DMS53 treated with DMSO at 0.1 percent for 48 hours (cell line): ENCODE data around the gene COL6A3.

Source experiments
- DNase-seq: peaks from one replicate; lab custom pipeline; 2025; ENCODE audit not compliant: unreplicated experiment; lab: John Stamatoyannopoulos, UW

COL6A3 gene

GRCh38 chr2:237352279-237352845 is 61.6 kb downstream of the COL6A3 start:
- DNase-seq, result no peak

- no peak for DNase-seq
Observed at GRCh38 chr2:237351796-237352195, 62.2 kb downstream of the COL6A3 start.

- DNase-seq, result no peak
Observed at GRCh38 chr2:237351046-237351445, 62.9 kb downstream of the COL6A3 start.

GRCh38 chr2:237350597-237350996 is 63.4 kb downstream of the COL6A3 start:
- no peak for DNase-seq

- DNase-seq, result no peak
Observed at GRCh38 chr2:237350070-237350469, 63.9 kb downstream of the COL6A3 start.

- DNase-seq, result no peak
Observed at GRCh38 chr2:237348281-237348865, 65.6 kb downstream of the COL6A3 start.

- no peak for DNase-seq
Observed at GRCh38 chr2:237345891-237346640, 67.9 kb downstream of the COL6A3 start.

- DNase-seq, result no peak
Observed at GRCh38 chr2:237345411-237345810, 68.6 kb downstream of the COL6A3 start.

- DNase-seq, result no peak
Observed at GRCh38 chr2:237344942-237345341, 69.0 kb downstream of the COL6A3 start.

- no peak for DNase-seq
Observed at GRCh38 chr2:237343993-237344392, 70.0 kb downstream of the COL6A3 start.

- DNase-seq, result peak; percentile 18
Observed at GRCh38 chr2:237341872-237342271, 72.1 kb downstream of the COL6A3 start.

- DNase-seq, result no peak
Observed at GRCh38 chr2:237337586-237337985, 76.4 kb downstream of the COL6A3 start.

- DNase-seq, result no peak
Observed at GRCh38 chr2:237336131-237336530, 77.8 kb downstream of the COL6A3 start.

GRCh38 chr2:237333748-237334147 is 80.2 kb downstream of the COL6A3 start:
- DNase-seq, result no peak

- no peak for DNase-seq
Observed at GRCh38 chr2:237330541-237330940, 83.4 kb downstream of the COL6A3 start.

GRCh38 chr2:237327175-237327950 is 86.6 kb downstream of the COL6A3 start:
- DNase-seq, result peak; percentile 15

- no peak for DNase-seq
Observed at GRCh38 chr2:237326266-237327171, 87.4 kb downstream of the COL6A3 start.

GRCh38 chr2:237324837-237325236 is 89.1 kb downstream of the COL6A3 start:
- DNase-seq, result peak; percentile 40

- no peak for DNase-seq
Observed at GRCh38 chr2:237324405-237324831, 89.5 kb downstream of the COL6A3 start.

- DNase-seq, result no peak
Observed at GRCh38 chr2:237323656-237324055, 90.3 kb downstream of the COL6A3 start.

GRCh38 chr2:237322564-237322963 is 91.4 kb downstream of the COL6A3 start:
- peak; percentile 55 for DNase-seq
